Nephron progenitor cell (in vitro differentiated cells): ENCODE measurements around the gene GXYLT2.

ENCODE experiments used
- DNase-seq: peaks from one replicate; pipeline ENCODE4 v3.0.0; 2021
- H3K27ac Mint-ChIP-seq: 2 replicates; pipeline ENCODE4 v1.8.0; 2021; ENCODE audit warnings: mild to moderate bottlenecking, moderate library complexity, mixed read lengths
- H3K27me3 Mint-ChIP-seq: 2 replicates; pipeline ENCODE4 v1.8.0; 2021; ENCODE audit warnings: mild to moderate bottlenecking, low read depth, mixed read lengths; ENCODE audit not compliant: poor library complexity
- H3K36me3 Mint-ChIP-seq: 2 replicates; pipeline ENCODE4 v1.8.0; 2021; ENCODE audit warnings: low read depth, mixed read lengths
- H3K4me1 Mint-ChIP-seq: 2 replicates; pipeline ENCODE4 v1.8.0; 2021; ENCODE audit warnings: mixed read lengths
- H3K4me3 Mint-ChIP-seq: 2 replicates; pipeline ENCODE4 v1.8.0; 2021; ENCODE audit warnings: mild to moderate bottlenecking, moderate library complexity, mixed read lengths
- H3K9me3 Mint-ChIP-seq: 2 replicates; pipeline ENCODE4 v1.8.0; 2021; ENCODE audit warnings: mild to moderate bottlenecking, moderate library complexity, mixed read lengths
- CTCF ChIP-seq: fragments of 200-600 bp; sonication (generic); IDR thresholded peaks from 2 replicates; pipeline ENCODE4 v1.5.0; 2021; ENCODE audit warnings: antibody characterized with exemption

GXYLT2 gene

GRCh38 chr3:72904163-72904562, 16.3 kb downstream of the GXYLT2 start:
- TF ChIP-seq CTCF = no peak
- Mint-ChIP-seq H3K9me3 (peaks cover 3% of the 10 kb centered on the region), H3K4me1 (peaks cover 66% of the 10 kb centered on the region), H3K27me3 (peaks cover 4% of the 10 kb centered on the region), H3K27ac (peak overlapping the region; percentile 87), H3K36me3 (peaks cover 5% of the 10 kb centered on the region), H3K4me3 (no peak overlapping the region)
- peak; percentile 12 for DNase-seq

GRCh38 chr3:72906154-72906553, 18.3 kb downstream of the GXYLT2 start:
- no peak for DNase-seq
- H3K4me1 Mint-ChIP-seq = peaks cover 73% of the 10 kb centered on the region
- H3K36me3 Mint-ChIP-seq = peaks cover 22% of the 10 kb centered on the region
- TF ChIP-seq CTCF = no peak
- H3K27me3 Mint-ChIP-seq = peaks cover 4% of the 10 kb centered on the region
- H3K9me3 Mint-ChIP-seq = peaks cover 3% of the 10 kb centered on the region
- no peak overlapping the region for H3K4me3 Mint-ChIP-seq
- no peak overlapping the region for H3K27ac Mint-ChIP-seq

GRCh38 chr3:72907131-72907711, 19.4 kb downstream of the GXYLT2 start:
- peaks cover 77% of the 10 kb centered on the region for H3K4me1 Mint-ChIP-seq
- H3K36me3 Mint-ChIP-seq = peaks cover 17% of the 10 kb centered on the region
- DNase-seq = no peak
- no peak overlapping the region for H3K4me3 Mint-ChIP-seq
- H3K27ac Mint-ChIP-seq = peak overlapping the region; percentile 19
- TF ChIP-seq CTCF = no peak
- H3K9me3 Mint-ChIP-seq = no peaks in the 10 kb centered on the region
- H3K27me3 Mint-ChIP-seq = no peaks in the 10 kb centered on the region

- Mint-ChIP-seq H3K4me3 (peak overlapping the region; percentile 24), H3K27me3 (no peaks in the 10 kb centered on the region), H3K36me3 (peaks cover 23% of the 10 kb centered on the region), H3K4me1 (peaks cover 77% of the 10 kb centered on the region), H3K27ac (peak overlapping the region; percentile 19), H3K9me3 (no peaks in the 10 kb centered on the region)
- no peak for TF ChIP-seq CTCF
- DNase-seq = no peak
Observed at GRCh38 chr3:72907731-72908620, 20.1 kb downstream of the GXYLT2 start.

GRCh38 chr3:72909591-72909990, 21.7 kb downstream of the GXYLT2 start:
- H3K27ac Mint-ChIP-seq = peak overlapping the region; percentile 20
- H3K9me3 Mint-ChIP-seq = no peaks in the 10 kb centered on the region
- peaks cover 61% of the 10 kb centered on the region for H3K4me1 Mint-ChIP-seq
- no peak for TF ChIP-seq CTCF
- DNase-seq = no peak
- no peak overlapping the region for H3K4me3 Mint-ChIP-seq
- peaks cover 23% of the 10 kb centered on the region for H3K36me3 Mint-ChIP-seq
- no peaks in the 10 kb centered on the region for H3K27me3 Mint-ChIP-seq
